Breast epithelium (tissue), 3 donors: ENCODE measurements around the gene KREMEN2.

ENCODE experiments used
- CTCF ChIP-seq, 3 donors: fragments of 450-650 bp; IDR thresholded peaks; one replicate each; pipeline ENCODE4 v1.5.1; 2016 to 2017; ENCODE audit warnings: antibody characterized with exemption in 3 of 3, mild to moderate bottlenecking in 3 of 3, moderate library complexity in 3 of 3
- POLR2A ChIP-seq: fragments of 450-650 bp; IDR thresholded peaks from one replicate; pipeline ENCODE4 v1.6.1; 2016; ENCODE audit warnings: antibody characterized with exemption, mild to moderate bottlenecking, moderate library complexity
- POLR2AphosphoS5 ChIP-seq, 3 donors: sonication (generic); formaldehyde crosslinking; IDR thresholded peaks; one replicate each; pipeline ENCODE4 v1.6.1; 2017; ENCODE audit warnings: antibody characterized with exemption in 3 of 3

DNA sequence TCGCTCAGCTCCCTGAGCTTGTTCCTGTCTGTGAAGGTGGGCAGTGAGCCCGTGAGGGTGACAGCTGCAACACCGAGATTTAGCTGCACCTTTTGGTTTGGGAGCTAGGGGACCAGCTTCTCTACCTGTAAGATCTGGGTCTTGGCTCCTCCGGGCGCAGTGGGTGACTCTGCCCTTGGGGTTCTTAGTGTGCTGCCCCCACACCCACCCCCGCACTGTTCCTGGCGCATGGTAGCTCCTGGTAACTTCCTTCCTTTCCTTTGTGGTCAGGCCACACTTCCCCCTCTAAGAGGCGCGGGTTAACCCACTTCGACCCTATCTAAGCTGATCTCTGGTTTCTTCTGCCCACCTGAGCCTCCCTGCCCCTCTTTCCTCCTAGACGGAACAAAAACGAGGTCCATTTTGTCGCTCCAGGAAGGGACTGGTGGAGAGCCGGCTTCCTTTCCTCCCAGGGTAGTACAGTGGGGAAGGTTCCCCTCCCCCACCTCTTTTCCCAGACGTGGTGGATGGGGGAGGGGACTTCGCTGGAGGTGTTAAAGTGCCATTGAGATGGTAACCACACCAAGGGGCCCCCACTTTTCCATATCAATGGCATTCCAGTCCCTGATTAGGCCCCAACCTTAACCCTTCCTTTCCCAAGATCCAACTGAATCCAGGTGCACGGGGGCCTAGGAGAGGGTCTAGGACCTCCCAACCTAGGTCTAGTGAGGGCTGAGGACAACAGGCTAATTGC is 44.0 kb downstream of the KREMEN2 start:
- TF ChIP-seq CTCF (IDR thresholded peaks at IDR 0.05) (no peak), POLR2A (no peak), POLR2AphosphoS5 (IDR thresholded peaks at IDR 0.05) (no peak)
